GM10266 (cell line): Measurements from ENCODE around the gene CCNA1.

Experiments
- DNase-seq: peaks from one replicate; pipeline ENCODE4 v3.0.0; 2012; ENCODE audit errors: extremely low spot score
- TF ChIP-seq, protein P1 (sequence below): IDR thresholded peaks from 2 replicates; pipeline ENCODE4 v1.5.1; 2012; ENCODE audit warnings: mild to moderate bottlenecking, low read depth; ENCODE audit not compliant: control insufficient read depth, insufficient read depth; ENCODE audit errors: missing control alignments

Gene CCNA1

DNA sequence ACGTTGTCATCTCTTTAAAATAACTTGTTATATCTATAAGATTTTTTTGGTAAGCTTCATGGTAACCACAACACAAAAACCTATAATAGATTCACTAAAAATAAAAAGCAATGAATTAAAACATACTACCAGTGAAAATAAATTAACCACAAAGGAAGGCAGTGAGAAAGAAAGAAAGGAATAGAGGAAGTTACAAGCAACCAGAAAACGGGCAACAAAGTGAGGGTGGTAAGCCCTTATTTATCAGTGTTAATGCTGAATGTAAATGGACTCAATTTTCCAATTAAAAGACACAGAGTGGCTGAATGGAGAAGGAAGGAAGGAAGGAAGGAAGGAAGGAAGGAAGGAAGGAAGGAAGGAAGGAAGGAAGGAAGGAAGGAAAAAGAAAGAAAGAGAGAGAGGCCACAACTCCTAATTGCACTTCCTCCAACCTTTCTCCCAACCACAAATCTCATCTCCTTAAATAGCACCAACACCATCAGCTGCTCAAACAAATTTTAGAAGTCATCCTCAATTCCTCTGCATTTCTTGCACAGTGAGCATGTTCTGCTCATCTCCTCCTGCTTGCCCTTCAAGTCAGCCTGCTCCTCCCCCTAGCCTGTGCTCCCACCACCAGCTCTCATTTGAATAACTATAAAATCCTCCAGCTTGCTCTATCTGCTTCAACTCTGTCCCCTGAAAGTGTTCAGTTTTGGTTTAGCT is 48.6 kb downstream of the CCNA1 start:
- DNase-seq: no peak
- TF ChIP-seq, protein P1, sequence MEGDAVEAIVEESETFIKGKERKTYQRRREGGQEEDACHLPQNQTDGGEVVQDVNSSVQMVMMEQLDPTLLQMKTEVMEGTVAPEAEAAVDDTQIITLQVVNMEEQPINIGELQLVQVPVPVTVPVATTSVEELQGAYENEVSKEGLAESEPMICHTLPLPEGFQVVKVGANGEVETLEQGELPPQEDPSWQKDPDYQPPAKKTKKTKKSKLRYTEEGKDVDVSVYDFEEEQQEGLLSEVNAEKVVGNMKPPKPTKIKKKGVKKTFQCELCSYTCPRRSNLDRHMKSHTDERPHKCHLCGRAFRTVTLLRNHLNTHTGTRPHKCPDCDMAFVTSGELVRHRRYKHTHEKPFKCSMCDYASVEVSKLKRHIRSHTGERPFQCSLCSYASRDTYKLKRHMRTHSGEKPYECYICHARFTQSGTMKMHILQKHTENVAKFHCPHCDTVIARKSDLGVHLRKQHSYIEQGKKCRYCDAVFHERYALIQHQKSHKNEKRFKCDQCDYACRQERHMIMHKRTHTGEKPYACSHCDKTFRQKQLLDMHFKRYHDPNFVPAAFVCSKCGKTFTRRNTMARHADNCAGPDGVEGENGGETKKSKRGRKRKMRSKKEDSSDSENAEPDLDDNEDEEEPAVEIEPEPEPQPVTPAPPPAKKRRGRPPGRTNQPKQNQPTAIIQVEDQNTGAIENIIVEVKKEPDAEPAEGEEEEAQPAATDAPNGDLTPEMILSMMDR: no peak

DNA sequence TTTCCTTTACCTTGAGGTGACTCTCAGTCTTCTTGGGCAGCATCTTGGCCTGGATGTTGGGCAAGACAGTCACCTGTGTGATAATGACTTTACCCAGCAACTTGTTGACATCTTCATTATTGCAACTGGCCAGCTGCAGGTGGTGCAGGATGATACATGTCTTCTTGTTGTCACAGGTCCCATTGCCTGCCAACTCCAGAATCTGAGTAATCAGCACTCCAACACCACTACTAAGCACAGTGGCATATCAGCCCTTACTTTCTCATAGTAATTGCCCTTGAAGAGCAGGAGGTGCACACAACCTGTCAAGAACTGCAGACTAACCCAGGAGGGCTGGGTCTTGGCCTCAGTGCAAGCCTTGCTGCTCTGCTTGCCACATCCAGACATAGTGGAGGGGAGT is 57.8 kb downstream of the CCNA1 start:
- TF ChIP-seq, protein P1: no peak

More for the DNA sequence above, 57.8 kb downstream of the CCNA1 start:
- DNase-seq: no peak
